ENCODE measurements around the gene ZNF205.

The ZNF205 gene

GRCh38 chr16:3099732-3100499 lies 12.5 kb upstream of the ZNF205 start:
- intact Hi-C loops (cut with DNase I) = no loop called here
- DNase-seq = peak in 7 of 10 donors; percentile 25 to 94 (median 57)

GRCh38 chr16:3101018-3101840 lies 11.2 kb upstream of the ZNF205 start:
- intact Hi-C loops (cut with DNase I) = no loop called here
- DNase-seq = peak in 2 of 10 donors; percentile 22 to 53

GRCh38 chr16:3101841-3102470 lies 10.4 kb upstream of the ZNF205 start:
- DNase-seq = peak in 2 of 10 donors; percentile 54 to 67
- intact Hi-C loops (cut with DNase I) = no loop called here

GRCh38 chr16:3106205-3106928 lies 6.0 kb upstream of the ZNF205 start:
- intact Hi-C loops (cut with DNase I) = no loop called here
- DNase-seq = peak; percentile 78 to 98 (median 88)

GRCh38 chr16:3112881-3113574 lies 642 bp downstream of the ZNF205 start:
- intact Hi-C loops (cut with DNase I) = loop anchor here (5.0 kb wide), 1 partner anchor 56 kb away; no protein-coding TSS in a partner anchor
- peak in 2 of 10 donors; percentile 24 to 62 for DNase-seq

- peak in 1 of 10 donors; percentile 70 for DNase-seq
- intact Hi-C loops (cut with DNase I) = loop anchor here (5.0 kb wide), 1 partner anchor 57 kb away; no protein-coding TSS in a partner anchor
These were observed 1.5 kb downstream of the ZNF205 start for GRCh38 chr16:3113765-3114479.

- peak in 1 of 10 donors; percentile 28 for DNase-seq
- intact Hi-C loops (cut with DNase I) = no loop called here
These were observed 2.6 kb downstream of the ZNF205 start for GRCh38 chr16:3115003-3115402.

- DNase-seq = peak in 1 of 10 donors; percentile 49
- intact Hi-C loops (cut with DNase I) = no loop called here
These were observed 3.2 kb downstream of the ZNF205 start for GRCh38 chr16:3115561-3115960.

- intact Hi-C loops (cut with DNase I) = no loop called here
- peak in 1 of 10 donors; percentile 26 for DNase-seq
These were observed 5.9 kb downstream of the ZNF205 start for GRCh38 chr16:3118204-3118790.

GRCh38 chr16:3118846-3119245 lies 6.5 kb downstream of the ZNF205 start:
- intact Hi-C loops (cut with DNase I) = no loop called here
- peak in 1 of 10 donors; percentile 55 for DNase-seq

- DNase-seq = peak in 2 of 10 donors; percentile 59 to 84
- intact Hi-C loops (cut with DNase I) = no loop called here
These were observed 6.9 kb downstream of the ZNF205 start for GRCh38 chr16:3119286-3119685.

- DNase-seq = peak in 1 of 10 donors; percentile 63
- intact Hi-C loops (cut with DNase I) = no loop called here
These were observed 7.5 kb downstream of the ZNF205 start for GRCh38 chr16:3119701-3120408.

GRCh38 chr16:3120435-3120834 lies 8.0 kb downstream of the ZNF205 start:
- peak in 1 of 10 donors; percentile 60 for DNase-seq
- intact Hi-C loops (cut with DNase I) = no loop called here

- peak in 2 of 10 donors; percentile 36 to 46 for DNase-seq
- intact Hi-C loops (cut with DNase I) = no loop called here
These were observed 9.6 kb downstream of the ZNF205 start for GRCh38 chr16:3121851-3122467.

- intact Hi-C loops (cut with DNase I) = no loop called here
- peak in 1 of 10 donors; percentile 39 for DNase-seq
These were observed 10.7 kb downstream of the ZNF205 start for GRCh38 chr16:3122926-3123570.

- intact Hi-C loops (cut with DNase I) = no loop called here
- peak; percentile 93 to 99 (median 96) for DNase-seq
These were observed 11.8 kb downstream of the ZNF205 start for GRCh38 chr16:3123986-3124886.
